GM18858 (cell line): ENCODE results near the gene OR6P1.

ENCODE experiments used
- ATAC-seq: cut with Tn5 transposase; IDR thresholded peaks from one replicate; pipeline ENCODE4 v1.9.1; 2021; ENCODE audit not compliant: unreplicated experiment

The OR6P1 gene

DNA sequence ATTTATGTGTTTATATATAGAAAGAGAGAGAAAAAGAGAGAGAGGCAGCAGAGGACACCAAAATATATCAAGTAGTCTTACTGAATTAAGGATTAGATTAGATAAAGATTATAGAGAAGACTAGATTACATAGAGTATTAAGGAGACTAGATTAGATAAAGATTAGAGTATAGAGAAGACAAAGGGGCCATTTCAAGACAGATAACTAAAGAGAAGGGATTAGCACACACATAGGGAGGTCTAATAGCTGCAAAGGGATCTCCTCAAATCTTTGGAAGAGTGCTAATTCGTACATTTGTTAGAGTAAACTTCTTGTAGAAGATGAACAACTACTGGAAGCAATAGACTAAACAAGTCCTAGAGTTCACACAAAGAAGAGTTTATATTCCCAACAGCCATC lies 50.4 kb downstream of the OR6P1 start:
- no peak for ATAC-seq

GRCh38 chr1:158516966-158517365 lies 53.4 kb downstream of the OR6P1 start:
- no peak for ATAC-seq
